Spleen (tissue), 7 donors: Measurements from ENCODE around the gene COL9A1.

Source experiments
- POLR2A ChIP-seq, 3 donors: fragments of 450-650 bp; IDR thresholded peaks; one replicate each; pipeline ENCODE4 v1.5.1; 2017; ENCODE audit warnings: antibody characterized with exemption in 3 of 3, mild to moderate bottlenecking in 1 of 3
- TF ChIP-seq, protein P1 (sequence below), 11 experiments: fragments of 200-600 bp in 7 of 11; fragments of 450-650 bp in 4 of 11; sonication (generic) in 4 of 11; IDR thresholded peaks in 8 of 11; conservative IDR thresholded peaks in 3 of 11; 1 replicate in 7 of 11; 2 replicates in 4 of 11; pipeline versions ENCODE4 v1.4.0 to v1.8.0; 2016 to 2021; ENCODE audit warnings: antibody characterized with exemption in 11 of 11, inconsistent platforms in 4 of 11, mild to moderate bottlenecking in 1 of 11
- donor health status: DM: no; HTN: no; CAD: no; lungs with moderate emphysema.
- donor health status: DM: no; HTN: no; CAD: no.
- donor health status: DM: no; HTN: no; CAD: no.

DNA sequence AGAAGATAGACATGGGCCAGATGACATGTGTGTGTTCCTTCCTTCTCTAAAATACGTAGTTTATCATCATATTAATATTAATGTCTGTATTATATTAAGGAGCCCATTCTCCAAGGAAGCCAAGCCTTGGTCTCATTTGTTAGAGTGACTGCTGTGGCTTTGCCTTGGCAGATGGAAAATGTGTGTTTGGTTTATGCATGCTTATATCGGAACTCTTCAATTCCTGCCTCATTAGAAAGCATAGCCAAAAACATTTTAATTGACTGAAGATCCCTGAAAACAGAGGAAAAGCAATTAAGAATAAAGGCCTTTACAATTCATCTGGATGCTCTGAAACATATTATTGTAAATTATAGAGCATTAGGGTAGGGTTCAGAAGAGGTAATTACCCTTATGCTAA lies 106.4 kb downstream of the COL9A1 start:
- TF ChIP-seq, protein P1, sequence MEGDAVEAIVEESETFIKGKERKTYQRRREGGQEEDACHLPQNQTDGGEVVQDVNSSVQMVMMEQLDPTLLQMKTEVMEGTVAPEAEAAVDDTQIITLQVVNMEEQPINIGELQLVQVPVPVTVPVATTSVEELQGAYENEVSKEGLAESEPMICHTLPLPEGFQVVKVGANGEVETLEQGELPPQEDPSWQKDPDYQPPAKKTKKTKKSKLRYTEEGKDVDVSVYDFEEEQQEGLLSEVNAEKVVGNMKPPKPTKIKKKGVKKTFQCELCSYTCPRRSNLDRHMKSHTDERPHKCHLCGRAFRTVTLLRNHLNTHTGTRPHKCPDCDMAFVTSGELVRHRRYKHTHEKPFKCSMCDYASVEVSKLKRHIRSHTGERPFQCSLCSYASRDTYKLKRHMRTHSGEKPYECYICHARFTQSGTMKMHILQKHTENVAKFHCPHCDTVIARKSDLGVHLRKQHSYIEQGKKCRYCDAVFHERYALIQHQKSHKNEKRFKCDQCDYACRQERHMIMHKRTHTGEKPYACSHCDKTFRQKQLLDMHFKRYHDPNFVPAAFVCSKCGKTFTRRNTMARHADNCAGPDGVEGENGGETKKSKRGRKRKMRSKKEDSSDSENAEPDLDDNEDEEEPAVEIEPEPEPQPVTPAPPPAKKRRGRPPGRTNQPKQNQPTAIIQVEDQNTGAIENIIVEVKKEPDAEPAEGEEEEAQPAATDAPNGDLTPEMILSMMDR (IDR thresholded peaks at IDR 0.05 in 8 of 11, conservative IDR thresholded peaks at IDR 0.05 in 3 of 11): no peak
- no peak for TF ChIP-seq POLR2A (IDR thresholded peaks at IDR 0.05)
